Nephron progenitor cell (in vitro differentiated cells): Measurements from ENCODE around the gene PTPN22.

ENCODE experiments used
- DNase-seq: peaks from one replicate; pipeline ENCODE4 v3.0.0; 2021
- H3K27ac Mint-ChIP-seq: 2 replicates; pipeline ENCODE4 v1.8.0; 2021; ENCODE audit warnings: mild to moderate bottlenecking, moderate library complexity, mixed read lengths
- H3K27me3 Mint-ChIP-seq: 2 replicates; pipeline ENCODE4 v1.8.0; 2021; ENCODE audit warnings: mild to moderate bottlenecking, low read depth, mixed read lengths; ENCODE audit not compliant: poor library complexity
- H3K36me3 Mint-ChIP-seq: 2 replicates; pipeline ENCODE4 v1.8.0; 2021; ENCODE audit warnings: low read depth, mixed read lengths
- H3K4me1 Mint-ChIP-seq: 2 replicates; pipeline ENCODE4 v1.8.0; 2021; ENCODE audit warnings: mixed read lengths
- H3K4me3 Mint-ChIP-seq: 2 replicates; pipeline ENCODE4 v1.8.0; 2021; ENCODE audit warnings: mild to moderate bottlenecking, moderate library complexity, mixed read lengths
- H3K9me3 Mint-ChIP-seq: 2 replicates; pipeline ENCODE4 v1.8.0; 2021; ENCODE audit warnings: mild to moderate bottlenecking, moderate library complexity, mixed read lengths
- CTCF ChIP-seq: fragments of 200-600 bp; sonication (generic); IDR thresholded peaks from 2 replicates; pipeline ENCODE4 v1.5.0; 2021; ENCODE audit warnings: antibody characterized with exemption

The PTPN22 gene

GRCh38 chr1:113872219-113872935 is 865 bp upstream of the PTPN22 start:
- H3K36me3 Mint-ChIP-seq = no peaks in the 10 kb centered on the region
- no peak for DNase-seq
- peaks cover 14% of the 10 kb centered on the region for H3K4me1 Mint-ChIP-seq
- no peak overlapping the region for H3K27ac Mint-ChIP-seq
- peaks cover 2% of the 10 kb centered on the region for H3K27me3 Mint-ChIP-seq
- no peaks in the 10 kb centered on the region for H3K9me3 Mint-ChIP-seq
- H3K4me3 Mint-ChIP-seq = no peak overlapping the region
- no peak for TF ChIP-seq CTCF

- Mint-ChIP-seq H3K27me3 (peaks cover 2% of the 10 kb centered on the region), H3K9me3 (no peaks in the 10 kb centered on the region), H3K27ac (no peak overlapping the region), H3K36me3 (no peaks in the 10 kb centered on the region), H3K4me1 (peaks cover 14% of the 10 kb centered on the region), H3K4me3 (no peak overlapping the region)
- TF ChIP-seq CTCF = no peak
- DNase-seq = no peak
These were observed 734 bp downstream of the PTPN22 start for GRCh38 chr1:113870778-113871177.

- H3K9me3 Mint-ChIP-seq = no peaks in the 10 kb centered on the region
- H3K4me3 Mint-ChIP-seq = no peak overlapping the region
- no peak overlapping the region for H3K27ac Mint-ChIP-seq
- no peak for DNase-seq
- peaks cover 14% of the 10 kb centered on the region for H3K4me1 Mint-ChIP-seq
- TF ChIP-seq CTCF = no peak
- H3K27me3 Mint-ChIP-seq = peaks cover 5% of the 10 kb centered on the region
- H3K36me3 Mint-ChIP-seq = no peaks in the 10 kb centered on the region
These were observed 3.0 kb downstream of the PTPN22 start for GRCh38 chr1:113868387-113869083.

GRCh38 chr1:113861641-113862040 is 9.9 kb downstream of the PTPN22 start:
- Mint-ChIP-seq H3K27ac (no peak overlapping the region), H3K36me3 (no peaks in the 10 kb centered on the region), H3K27me3 (peaks cover 8% of the 10 kb centered on the region), H3K4me3 (no peak overlapping the region), H3K4me1 (no peaks in the 10 kb centered on the region), H3K9me3 (no peaks in the 10 kb centered on the region)
- DNase-seq = no peak
- TF ChIP-seq CTCF = no peak

- Mint-ChIP-seq H3K4me3 (no peak overlapping the region), H3K4me1 (no peaks in the 10 kb centered on the region), H3K36me3 (no peaks in the 10 kb centered on the region), H3K27me3 (peaks cover 8% of the 10 kb centered on the region), H3K9me3 (no peaks in the 10 kb centered on the region), H3K27ac (no peak overlapping the region)
- DNase-seq = no peak
- no peak for TF ChIP-seq CTCF
These were observed 10.6 kb downstream of the PTPN22 start for GRCh38 chr1:113860891-113861290.
